GM12875 (cell line): ENCODE data around the gene EBPL.

Experiments
- H3K4me3 ChIP-seq: one replicate; pipeline ENCODE4 v1.5.1; 2011; ENCODE audit warnings: low read depth, low read length, control low read depth
- CTCF ChIP-seq: IDR thresholded peaks from 2 replicates; pipeline ENCODE4 v1.5.1; 2011; ENCODE audit warnings: low read depth, mild to moderate bottlenecking, control low read depth, inconsistent platforms, low read length, moderate library complexity, borderline replicate concordance; ENCODE audit not compliant: insufficient read depth

Gene EBPL

GRCh38 chr13:49690995-49691784 lies at the start of gene EBPL:
Gene EBPL (minus strand): TSS chr13:49691486. CDS start chr13:49691424, 62 bp downstream.
- TF ChIP-seq CTCF, result no peak
- peak within 1 kb of the TSS; percentile 62 for H3K4me3 ChIP-seq

- H3K4me3 ChIP-seq, result no peak overlapping the region
- TF ChIP-seq CTCF, result no peak
These were observed 49.6 kb upstream of the EBPL start for GRCh38 chr13:49740870-49741269.

- TF ChIP-seq CTCF, result no peak
These were observed 48.4 kb upstream of the EBPL start for GRCh38 chr13:49739498-49740187.

GRCh38 chr13:49733181-49733951 lies 42.1 kb upstream of the EBPL start:
- no peak for TF ChIP-seq CTCF
- H3K4me3 ChIP-seq, result no peak overlapping the region

More at GRCh38 chr13:49739498-49740187, 48.4 kb upstream of the EBPL start:
- H3K4me3 ChIP-seq, result no peak overlapping the region

GRCh38 chr13:49731766-49732165 lies 40.5 kb upstream of the EBPL start:
- no peak overlapping the region for H3K4me3 ChIP-seq
- no peak for TF ChIP-seq CTCF

- TF ChIP-seq CTCF, result no peak
These were observed 25.3 kb upstream of the EBPL start for GRCh38 chr13:49716615-49717014.

More at GRCh38 chr13:49716615-49717014, 25.3 kb upstream of the EBPL start:
- no peak overlapping the region for H3K4me3 ChIP-seq
